Heart left ventricle (tissue), 13 donors: ENCODE results near the gene CACNA1C.

Source experiments
- POLR2A ChIP-seq, 2 donors: fragments of 450-650 bp; IDR thresholded peaks; one replicate each; pipeline ENCODE4 v1.6.1; 2017; ENCODE audit warnings: antibody characterized with exemption in 2 of 2, mild to moderate bottlenecking in 2 of 2, moderate library complexity in 2 of 2
- TF ChIP-seq, protein P1 (sequence below), 12 donors: fragments of 200-600 bp; sonication (generic) in 4 of 12; IDR thresholded peaks; one replicate each; pipeline versions ENCODE4 v1.5.0 to v1.8.0; 2018 to 2022; ENCODE audit warnings: antibody characterized with exemption in 12 of 12, mild to moderate bottlenecking in 5 of 12
- donor health status: ischemic (EF 13 %, LVEDD 7.1; RV severe dilation, severe dysfunction).
- donor health status: DM: no; HTN: yes; CAD: no.
- donor health status: DM: no; HTN: no; CAD: no.
- donor health status: ischemic (EF 25% LVEDD 6.9; RV normal size, moderate dysfunction).
- donor health status: ischemic (EF 25% LVEDD 5.7; RV mildly dilated, moderate dysfunction).
- donor health status: ischemic (EF 35%, LVEDD 5.7; RV mildly dilated, moderate dysfunction).
- donor health status: nonischemic (EF 11% LVEDD 7.7; RV severe dilation, severe dysfunction).
- donor health status: DM: yes; HTN: yes; CAD: no.
- donor health status: PGD.
- donor health status: ischemic (EF 29% LVEDD 5.4; RV normal size, mild dysfunction).
- donor health status: nonischemic (EF 23%, LVEDD 6.1; RV moderate dilation, normal function).

DNA sequence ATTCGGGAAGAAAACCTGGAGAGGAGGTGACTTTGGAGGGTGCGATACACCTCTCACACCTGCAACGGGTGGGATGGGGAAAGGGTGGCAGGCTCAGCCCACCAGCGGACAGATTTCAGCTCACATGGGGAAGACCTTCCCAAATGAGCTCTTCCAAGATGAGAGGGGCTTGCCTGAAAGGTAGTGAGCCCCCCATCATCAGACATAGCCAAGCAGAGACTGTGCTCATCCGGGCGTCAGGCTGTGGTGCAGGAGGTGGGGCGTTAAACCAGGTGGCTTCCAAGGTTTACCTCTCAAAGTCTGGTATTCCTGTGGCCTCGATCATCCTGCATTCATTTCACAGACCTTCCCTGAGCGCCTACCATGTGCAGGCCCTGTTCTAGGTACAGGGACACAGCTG, 636.6 kb downstream of the CACNA1C start:
- TF ChIP-seq, protein P1, sequence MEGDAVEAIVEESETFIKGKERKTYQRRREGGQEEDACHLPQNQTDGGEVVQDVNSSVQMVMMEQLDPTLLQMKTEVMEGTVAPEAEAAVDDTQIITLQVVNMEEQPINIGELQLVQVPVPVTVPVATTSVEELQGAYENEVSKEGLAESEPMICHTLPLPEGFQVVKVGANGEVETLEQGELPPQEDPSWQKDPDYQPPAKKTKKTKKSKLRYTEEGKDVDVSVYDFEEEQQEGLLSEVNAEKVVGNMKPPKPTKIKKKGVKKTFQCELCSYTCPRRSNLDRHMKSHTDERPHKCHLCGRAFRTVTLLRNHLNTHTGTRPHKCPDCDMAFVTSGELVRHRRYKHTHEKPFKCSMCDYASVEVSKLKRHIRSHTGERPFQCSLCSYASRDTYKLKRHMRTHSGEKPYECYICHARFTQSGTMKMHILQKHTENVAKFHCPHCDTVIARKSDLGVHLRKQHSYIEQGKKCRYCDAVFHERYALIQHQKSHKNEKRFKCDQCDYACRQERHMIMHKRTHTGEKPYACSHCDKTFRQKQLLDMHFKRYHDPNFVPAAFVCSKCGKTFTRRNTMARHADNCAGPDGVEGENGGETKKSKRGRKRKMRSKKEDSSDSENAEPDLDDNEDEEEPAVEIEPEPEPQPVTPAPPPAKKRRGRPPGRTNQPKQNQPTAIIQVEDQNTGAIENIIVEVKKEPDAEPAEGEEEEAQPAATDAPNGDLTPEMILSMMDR (IDR thresholded peaks at IDR 0.05): no peak
- TF ChIP-seq POLR2A (IDR thresholded peaks at IDR 0.05): no peak
